C1 segment of cervical spinal cord (tissue), 14 donors: ENCODE data around the gene ABCA4.
"Not testable (repeated sequence)": the region's sequence is repeated elsewhere in the genome, so short reads cannot be mapped to it uniquely, and the experiment has no call there.

Experiments
- DNase-seq, 14 donors: peaks; one replicate each; lab custom pipeline; 2025; lab: John Stamatoyannopoulos, UW

Gene ABCA4

DNA sequence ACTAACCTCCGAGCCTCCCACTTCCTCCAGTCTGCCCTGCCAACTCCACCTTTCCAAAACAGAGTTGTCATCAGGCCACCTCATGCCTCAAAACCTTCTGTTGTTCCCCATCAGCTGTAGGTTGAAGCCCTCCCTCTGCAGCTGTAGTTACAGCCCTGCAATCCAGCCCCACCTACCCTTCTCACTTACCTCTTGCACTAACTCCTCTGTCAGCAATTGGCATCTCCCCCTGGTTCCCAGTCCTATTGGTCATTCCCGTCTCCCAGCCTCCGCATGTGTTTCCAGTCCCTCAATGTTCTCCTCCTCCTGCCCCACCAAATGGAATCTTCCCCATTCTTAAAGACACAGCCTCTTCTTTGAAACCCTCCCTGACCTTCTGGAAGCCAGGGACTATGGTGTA lies 111.6 kb downstream of the ABCA4 start:
- DNase-seq: no peak

DNA sequence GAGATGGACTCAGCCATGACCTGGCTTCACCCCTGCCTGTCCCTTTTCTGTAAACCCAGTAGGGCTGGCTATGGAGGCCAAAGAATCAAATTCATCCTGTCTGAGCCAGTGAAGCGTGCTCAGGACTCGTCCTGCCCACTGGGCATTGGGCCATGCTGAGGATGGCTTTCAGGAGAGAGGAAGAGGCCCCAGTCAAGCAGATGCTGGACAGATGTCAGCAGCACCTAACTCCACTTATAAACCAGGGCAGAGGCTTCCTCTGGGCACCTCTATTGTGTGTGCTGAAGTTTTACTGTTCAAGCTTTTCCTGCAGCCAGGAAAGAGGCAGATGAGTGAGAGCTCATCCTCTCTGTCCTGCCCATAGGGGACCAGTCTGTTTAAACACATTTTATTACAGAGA lies 114.3 kb downstream of the ABCA4 start:
- no peak for DNase-seq

DNA sequence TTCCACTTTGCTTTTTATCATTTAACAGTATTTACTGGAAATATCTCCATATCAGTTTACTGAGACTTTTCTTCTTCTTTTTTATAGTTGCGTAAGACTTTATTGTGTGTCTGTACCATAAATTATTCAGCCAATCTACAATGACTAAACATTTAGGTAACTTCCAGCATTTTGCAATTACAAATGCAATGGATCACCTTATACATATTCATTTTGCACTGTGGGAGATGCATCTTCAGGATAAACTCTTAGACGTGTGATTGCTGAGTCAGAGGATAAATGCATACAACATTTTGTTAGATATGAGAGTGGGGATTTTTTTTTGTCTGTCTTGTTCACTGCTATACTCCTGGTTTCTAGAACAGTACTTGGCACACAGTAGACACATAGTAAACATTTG lies 116.0 kb downstream of the ABCA4 start:
- no peak for DNase-seq

- no peak for DNase-seq
Observed at GRCh38 chr1:94002046-94002787, 118.7 kb downstream of the ABCA4 start.

- no peak for DNase-seq
Observed at GRCh38 chr1:94001397-94002045, 119.4 kb downstream of the ABCA4 start.

DNA sequence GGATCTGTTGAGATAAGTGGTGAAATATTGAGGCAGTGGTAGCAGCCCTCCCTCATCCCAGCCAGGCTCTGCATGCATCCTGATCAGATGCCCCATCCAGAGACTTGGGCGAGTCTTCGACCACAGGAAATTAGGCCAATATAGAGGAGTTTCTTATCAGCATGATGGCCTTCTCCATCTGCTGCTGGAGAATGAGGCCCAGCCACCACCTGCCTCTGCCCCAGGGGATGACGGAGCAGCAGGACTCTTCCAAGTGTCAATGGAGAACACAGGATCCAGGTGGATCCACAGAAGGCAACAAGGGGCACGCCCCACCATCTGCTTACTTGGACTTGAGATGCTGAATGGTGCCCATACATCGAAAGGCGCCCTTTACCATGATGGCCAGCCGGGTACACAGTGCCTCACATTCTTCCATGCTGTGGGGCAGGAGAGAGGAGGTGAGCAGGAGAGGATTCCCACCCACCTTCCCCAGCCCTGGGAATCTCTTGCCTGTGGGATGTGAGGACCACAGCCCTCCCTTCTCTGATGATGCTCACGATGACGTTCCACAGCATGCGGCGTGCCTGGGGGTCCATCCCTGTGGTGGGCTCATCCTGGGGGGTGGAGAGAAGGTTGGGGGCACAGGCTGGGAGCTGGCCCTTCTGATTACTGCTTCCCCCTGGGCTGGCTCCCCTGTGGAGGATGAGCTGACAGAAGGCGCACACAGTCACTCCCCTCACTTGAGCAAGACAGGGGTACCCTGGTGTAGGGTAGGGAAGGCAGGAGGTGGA lies 120.3 kb downstream of the ABCA4 start:
- no peak for DNase-seq

GRCh38 chr1:93999840-94000415 lies 121.0 kb downstream of the ABCA4 start:
- no peak for DNase-seq

- not testable (repeated sequence) for DNase-seq
Observed at GRCh38 chr1:93998532-93998931, 122.4 kb downstream of the ABCA4 start.

GRCh38 chr1:93997756-93998155 lies 123.2 kb downstream of the ABCA4 start:
- DNase-seq: no peak

GRCh38 chr1:93995837-93996536 lies 125.0 kb downstream of the ABCA4 start:
- DNase-seq: no peak

DNA sequence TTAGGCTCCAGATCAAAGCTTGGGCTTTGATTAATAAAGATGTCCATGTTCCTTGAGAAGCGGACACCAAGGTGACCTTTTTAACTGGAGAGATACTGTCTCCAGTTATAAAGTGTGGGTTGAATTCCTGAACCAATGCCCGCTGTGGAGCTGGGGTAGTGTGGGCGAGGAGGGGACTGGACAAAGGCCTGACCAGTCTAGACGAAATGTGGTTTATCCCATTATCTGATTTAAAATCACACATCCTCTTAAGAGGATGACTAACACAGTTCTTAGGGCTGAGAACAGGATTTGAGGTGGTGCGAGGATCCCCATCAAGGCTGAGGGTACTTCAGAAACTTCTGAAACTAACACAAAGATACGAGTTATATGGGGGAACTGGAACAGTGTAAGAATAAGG lies 127.2 kb downstream of the ABCA4 start:
- DNase-seq: no peak

GRCh38 chr1:93992954-93993353 lies 128.0 kb downstream of the ABCA4 start:
- no peak for DNase-seq

- no peak for DNase-seq
Observed at GRCh38 chr1:93992190-93992589, 128.8 kb downstream of the ABCA4 start.

GRCh38 chr1:93991271-93991670 lies 129.7 kb downstream of the ABCA4 start:
- no peak for DNase-seq

- DNase-seq: not testable (repeated sequence)
Observed at GRCh38 chr1:93990477-93990876, 130.5 kb downstream of the ABCA4 start.

- DNase-seq: no peak
Observed at GRCh38 chr1:93990010-93990409, 130.9 kb downstream of the ABCA4 start.

DNA sequence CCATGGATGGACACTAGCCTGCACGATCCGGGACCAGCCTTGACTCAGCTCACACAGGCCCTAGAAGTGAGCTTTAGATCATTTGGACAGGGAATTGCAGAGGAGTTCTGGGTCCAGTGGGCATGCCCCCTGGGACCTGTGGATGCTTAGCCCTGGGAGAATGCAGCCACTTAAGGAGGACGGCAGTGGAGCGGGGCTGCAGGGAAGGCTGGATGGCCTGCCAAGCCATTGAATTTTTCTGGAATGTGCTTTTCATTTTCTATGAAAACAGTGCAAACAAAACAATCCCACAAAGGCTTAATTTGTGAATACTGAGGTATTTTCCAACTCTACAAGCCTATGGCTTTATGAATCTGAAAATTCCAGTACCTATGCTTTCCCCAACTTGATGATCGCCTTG lies 131.3 kb downstream of the ABCA4 start:
- no peak for DNase-seq

GRCh38 chr1:93988634-93989350 lies 132.2 kb downstream of the ABCA4 start:
- no peak for DNase-seq

DNA sequence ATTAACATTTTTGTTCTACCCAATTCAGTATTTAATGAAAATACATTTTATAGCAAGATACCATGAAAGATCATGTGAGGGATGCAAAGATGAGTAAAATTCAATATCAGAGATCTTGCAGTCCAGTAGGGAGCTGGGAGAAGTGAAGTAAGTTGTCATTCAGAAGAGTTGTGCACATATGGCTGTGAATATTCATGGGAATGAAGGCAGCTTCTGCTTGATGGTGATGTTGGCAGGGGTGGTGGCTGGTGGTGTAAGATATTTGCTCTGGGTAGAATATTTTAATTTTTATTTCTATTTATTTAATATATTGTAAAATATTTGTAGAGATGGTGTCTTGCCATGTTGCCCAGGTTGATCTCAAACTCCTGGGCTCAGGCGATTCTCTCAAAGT lies 139.7 kb downstream of the ABCA4 start:
- DNase-seq: no peak

DNA sequence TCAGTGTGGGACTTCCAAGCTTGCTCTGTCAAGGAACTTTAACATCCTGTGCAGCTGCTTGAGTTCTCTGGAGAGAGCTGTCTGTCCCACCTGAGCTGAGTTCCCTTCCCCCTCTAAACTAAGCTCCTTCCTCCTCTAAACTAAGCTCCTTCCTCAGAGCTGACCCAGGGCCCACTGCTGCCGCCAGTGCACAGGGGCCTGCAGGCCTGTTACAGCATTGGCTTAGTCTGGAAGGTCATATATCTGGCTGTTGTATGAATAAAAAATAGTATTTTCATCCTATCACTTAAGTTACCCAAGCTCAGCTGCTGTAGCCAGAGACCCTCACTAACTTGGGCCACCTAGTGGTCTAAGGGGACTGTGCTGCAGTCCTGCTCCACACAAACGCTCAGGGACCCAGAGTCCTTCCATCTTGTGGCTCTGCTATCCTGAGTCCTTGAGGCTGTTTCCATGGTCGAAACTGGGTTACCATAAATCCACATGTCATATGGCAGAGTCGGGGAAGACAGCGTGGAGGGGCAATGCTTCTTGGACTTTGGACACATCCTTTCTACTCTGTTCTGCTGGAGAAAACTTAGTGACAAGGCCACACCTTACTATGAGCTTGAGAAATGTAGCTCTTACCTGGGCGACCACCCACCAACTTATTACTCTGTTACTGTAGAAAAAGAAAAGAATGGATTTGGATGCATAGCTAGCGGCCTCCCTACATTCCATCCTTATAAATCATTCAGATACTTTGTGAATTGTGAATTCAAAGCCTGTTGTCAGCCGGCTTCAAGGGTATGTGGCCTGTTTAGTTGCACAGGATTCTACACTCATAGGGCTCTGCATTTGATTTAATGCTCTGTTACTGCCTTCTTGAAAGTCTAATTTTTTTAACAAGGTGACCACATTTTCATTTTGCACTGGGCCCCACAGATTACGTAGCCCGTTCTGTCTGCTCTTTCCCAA lies 140.4 kb downstream of the ABCA4 start:
- no peak for DNase-seq
